Effector CD8-positive, alpha-beta T cell (primary cell): ENCODE data around the gene HSPG2.
"Not testable (repeated sequence)": the region's sequence is repeated elsewhere in the genome, so short reads cannot be mapped to it uniquely, and the experiment has no call there.

Experiments used
- DNase-seq: peaks from one replicate; lab custom pipeline; 2025; lab: John Stamatoyannopoulos, UW
- total RNA-seq, 4 experiments: gene quantifications; one replicate each; lab custom pipeline; 2026; lab: John Stamatoyannopoulos, UW

The HSPG2 gene
- 0.58 to 1.1 (median 0.94) reads per million in 4 experiments for total RNA-seq

- no peak for DNase-seq
Measured at GRCh38 chr1:21937034-21937371, at the start of gene HSPG2. Gene HSPG2, minus strand, starts transcription at chr1:21937310. Its CDS starts 93 bp downstream, at chr1:21937217.

GRCh38 chr1:21986386-21986785 is 49.3 kb upstream of the HSPG2 start:
- DNase-seq: not testable (repeated sequence)

- DNase-seq: not testable (repeated sequence)
Measured at GRCh38 chr1:21985893-21986292, 48.8 kb upstream of the HSPG2 start.

- not testable (repeated sequence) for DNase-seq
Measured at GRCh38 chr1:21983539-21983938, 46.4 kb upstream of the HSPG2 start.

- not testable (repeated sequence) for DNase-seq
Measured at GRCh38 chr1:21982122-21982521, 45.0 kb upstream of the HSPG2 start.

GRCh38 chr1:21981253-21981652 is 44.1 kb upstream of the HSPG2 start:
- not testable (repeated sequence) for DNase-seq

GRCh38 chr1:21980515-21981220 is 43.6 kb upstream of the HSPG2 start:
- not testable (repeated sequence) for DNase-seq

GRCh38 chr1:21978209-21978608 is 41.1 kb upstream of the HSPG2 start:
- not testable (repeated sequence) for DNase-seq

- not testable (repeated sequence) for DNase-seq
Measured at GRCh38 chr1:21976703-21977239, 39.7 kb upstream of the HSPG2 start, which contains the start of gene CELA3B. Gene CELA3B, plus strand, starts transcription at chr1:21977022. Its CDS starts 18 bp downstream, at chr1:21977040.

GRCh38 chr1:21975296-21975695 is 38.2 kb upstream of the HSPG2 start:
- not testable (repeated sequence) for DNase-seq

GRCh38 chr1:21974699-21975098 is 37.6 kb upstream of the HSPG2 start:
- not testable (repeated sequence) for DNase-seq

GRCh38 chr1:21973948-21974347 is 36.8 kb upstream of the HSPG2 start:
- not testable (repeated sequence) for DNase-seq

- DNase-seq: not testable (repeated sequence)
Measured at GRCh38 chr1:21972973-21973441, 35.9 kb upstream of the HSPG2 start.

- DNase-seq: not testable (repeated sequence)
Measured at GRCh38 chr1:21970523-21970922, 33.4 kb upstream of the HSPG2 start.

- not testable (repeated sequence) for DNase-seq
Measured at GRCh38 chr1:21969066-21969465, 32.0 kb upstream of the HSPG2 start.

- not testable (repeated sequence) for DNase-seq
Measured at GRCh38 chr1:21967216-21967615, 30.1 kb upstream of the HSPG2 start.

GRCh38 chr1:21966247-21967000 is 29.3 kb upstream of the HSPG2 start:
- no peak for DNase-seq

GRCh38 chr1:21963477-21964217 is 26.5 kb upstream of the HSPG2 start:
- peak; percentile 74 for DNase-seq

- DNase-seq: no peak
Measured at GRCh38 chr1:21961799-21962198, 24.7 kb upstream of the HSPG2 start.

GRCh38 chr1:21961337-21961736 is 24.2 kb upstream of the HSPG2 start:
- no peak for DNase-seq

GRCh38 chr1:21956720-21957552 is 19.8 kb upstream of the HSPG2 start:
- peak; percentile 25 for DNase-seq
